HCT116 (cell line): ENCODE measurements around the gene NFIB. TPM values are rescaled to one million over a fixed set of nuclear protein-coding genes. Genes with fewer than 3 reads are reported as not detected.

Experiments
- CBX3 ChIP-seq: IDR thresholded peaks from 2 replicates; pipeline ENCODE4 v1.6.1; 2012; ENCODE audit warnings: low read depth
- CEBPB ChIP-seq: IDR thresholded peaks from 2 replicates; pipeline ENCODE4 v1.6.1; 2012; ENCODE audit warnings: low read depth
- ELF1 ChIP-seq: IDR thresholded peaks from 2 replicates; pipeline ENCODE4 v1.6.1; 2012; ENCODE audit warnings: low read depth, borderline replicate concordance
- EZH2 ChIP-seq: fragments of 200-600 bp; sonication (generic); IDR thresholded peaks from 2 replicates; pipeline ENCODE4 v1.6.1; 2017; ENCODE audit warnings: antibody characterized with exemption, mixed run types
- EZH2phosphoT487 ChIP-seq: fragments of 200-600 bp; IDR thresholded peaks from 2 replicates; pipeline ENCODE4 v1.6.1; 2018; ENCODE audit warnings: antibody characterized with exemption, borderline replicate concordance
- FOSL1 ChIP-seq: IDR thresholded peaks from 2 replicates; pipeline ENCODE4 v1.6.1; 2012; ENCODE audit warnings: low read depth
- JUND ChIP-seq: IDR thresholded peaks from 2 replicates; pipeline ENCODE4 v1.6.1; 2012
- POLR2A ChIP-seq: IDR thresholded peaks from 2 replicates; pipeline ENCODE4 v1.7.0; 2011; ENCODE audit warnings: borderline replicate concordance; ENCODE audit not compliant: insufficient read depth, insufficient read length; ENCODE audit errors: extremely low read depth
- RAD21 ChIP-seq: IDR thresholded peaks from 2 replicates; pipeline ENCODE4 v1.6.1; 2012; ENCODE audit warnings: low read depth, mild to moderate bottlenecking
- SRF ChIP-seq: IDR thresholded peaks from 2 replicates; pipeline ENCODE4 v1.6.1; 2012; ENCODE audit warnings: low read depth
- YY1 ChIP-seq: IDR thresholded peaks from 2 replicates; pipeline ENCODE4 v1.6.1; 2011; ENCODE audit warnings: low read length, low read depth, moderate library complexity, mild to moderate bottlenecking; ENCODE audit not compliant: insufficient replicate concordance; ENCODE audit errors: extremely low read depth
- total RNA-seq: library from RNA; stranded (reverse); gene quantifications from one replicate; pipeline ENCODE4 v1.2.1, GENCODE V29; 2021; ENCODE audit not compliant: unreplicated experiment
- TF ChIP-seq, protein P1 (sequence below), 3 experiments: fragments of 200-600 bp in 1 of 3; sonication (generic) in 1 of 3; IDR thresholded peaks in 2 of 3; conservative IDR thresholded peaks in 1 of 3; 2 replicates each; pipeline ENCODE4 v1.5.1; 2012 to 2017; ENCODE audit warnings: low read depth in 2 of 3, low read length in 2 of 3, antibody characterized with exemption in 1 of 3, borderline replicate concordance in 1 of 3, control low read depth in 1 of 3, mild to moderate bottlenecking in 1 of 3, mixed read lengths in 1 of 3, mixed run types in 1 of 3, moderate library complexity in 1 of 3; ENCODE audit not compliant: insufficient read depth in 1 of 3
- TF ChIP-seq, protein P2 (sequence below): IDR thresholded peaks from 2 replicates; pipeline ENCODE4 v1.6.1; 2012
- TF ChIP-seq, protein P3 (sequence below): IDR thresholded peaks from 2 replicates; pipeline ENCODE4 v1.6.1; 2011; ENCODE audit warnings: mild to moderate bottlenecking, low read length, moderate library complexity; ENCODE audit not compliant: insufficient replicate concordance; ENCODE audit errors: extremely low read depth
- TF ChIP-seq, protein P4 (sequence below): IDR thresholded peaks from 2 replicates; pipeline ENCODE4 v1.6.1; 2012

Gene NFIB
- total RNA-seq, 1 experiment from 2014 or later: 6.6 TPM

DNA sequence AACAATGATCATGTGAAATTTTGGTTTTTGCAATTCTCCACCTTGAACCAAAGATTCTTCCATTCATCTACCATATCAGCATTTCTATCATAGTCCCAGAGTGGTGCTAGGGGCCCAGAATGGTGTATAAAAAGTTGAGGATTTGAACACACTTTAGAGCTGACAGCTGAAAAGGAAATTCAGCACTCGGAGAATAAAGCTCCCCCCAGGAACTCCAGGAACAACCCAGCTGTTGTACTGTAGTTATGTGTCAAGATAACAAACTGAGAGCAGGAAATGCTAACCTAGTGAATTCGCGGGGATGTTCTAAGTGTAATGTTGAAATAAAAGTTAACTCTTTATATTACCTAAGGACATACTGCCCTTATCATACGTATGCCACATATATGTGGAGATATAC, 216.7 kb downstream of the NFIB start (continued):
- TF ChIP-seq, protein P1, sequence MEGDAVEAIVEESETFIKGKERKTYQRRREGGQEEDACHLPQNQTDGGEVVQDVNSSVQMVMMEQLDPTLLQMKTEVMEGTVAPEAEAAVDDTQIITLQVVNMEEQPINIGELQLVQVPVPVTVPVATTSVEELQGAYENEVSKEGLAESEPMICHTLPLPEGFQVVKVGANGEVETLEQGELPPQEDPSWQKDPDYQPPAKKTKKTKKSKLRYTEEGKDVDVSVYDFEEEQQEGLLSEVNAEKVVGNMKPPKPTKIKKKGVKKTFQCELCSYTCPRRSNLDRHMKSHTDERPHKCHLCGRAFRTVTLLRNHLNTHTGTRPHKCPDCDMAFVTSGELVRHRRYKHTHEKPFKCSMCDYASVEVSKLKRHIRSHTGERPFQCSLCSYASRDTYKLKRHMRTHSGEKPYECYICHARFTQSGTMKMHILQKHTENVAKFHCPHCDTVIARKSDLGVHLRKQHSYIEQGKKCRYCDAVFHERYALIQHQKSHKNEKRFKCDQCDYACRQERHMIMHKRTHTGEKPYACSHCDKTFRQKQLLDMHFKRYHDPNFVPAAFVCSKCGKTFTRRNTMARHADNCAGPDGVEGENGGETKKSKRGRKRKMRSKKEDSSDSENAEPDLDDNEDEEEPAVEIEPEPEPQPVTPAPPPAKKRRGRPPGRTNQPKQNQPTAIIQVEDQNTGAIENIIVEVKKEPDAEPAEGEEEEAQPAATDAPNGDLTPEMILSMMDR (IDR thresholded peaks at IDR 0.05 in 2 of 3, conservative IDR thresholded peaks at IDR 0.05 in 1 of 3; ENCODE audit: borderline replicate concordance in 1 of 3, insufficient read depth in 1 of 3, low read depth in 2 of 3, low read length in 2 of 3): no peak
- TF ChIP-seq EZH2phosphoT487: no peak
- TF ChIP-seq, protein P2, sequence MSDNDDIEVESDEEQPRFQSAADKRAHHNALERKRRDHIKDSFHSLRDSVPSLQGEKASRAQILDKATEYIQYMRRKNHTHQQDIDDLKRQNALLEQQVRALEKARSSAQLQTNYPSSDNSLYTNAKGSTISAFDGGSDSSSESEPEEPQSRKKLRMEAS: no peak
- no peak for TF ChIP-seq CBX3
- no peak for TF ChIP-seq SRF
- TF ChIP-seq ELF1: no peak
- TF ChIP-seq EZH2: no peak
- TF ChIP-seq FOSL1: no peak
- no peak for TF ChIP-seq YY1
- TF ChIP-seq CEBPB: no peak
- TF ChIP-seq JUND: no peak
- no peak for TF ChIP-seq RAD21
- TF ChIP-seq, protein P3, sequence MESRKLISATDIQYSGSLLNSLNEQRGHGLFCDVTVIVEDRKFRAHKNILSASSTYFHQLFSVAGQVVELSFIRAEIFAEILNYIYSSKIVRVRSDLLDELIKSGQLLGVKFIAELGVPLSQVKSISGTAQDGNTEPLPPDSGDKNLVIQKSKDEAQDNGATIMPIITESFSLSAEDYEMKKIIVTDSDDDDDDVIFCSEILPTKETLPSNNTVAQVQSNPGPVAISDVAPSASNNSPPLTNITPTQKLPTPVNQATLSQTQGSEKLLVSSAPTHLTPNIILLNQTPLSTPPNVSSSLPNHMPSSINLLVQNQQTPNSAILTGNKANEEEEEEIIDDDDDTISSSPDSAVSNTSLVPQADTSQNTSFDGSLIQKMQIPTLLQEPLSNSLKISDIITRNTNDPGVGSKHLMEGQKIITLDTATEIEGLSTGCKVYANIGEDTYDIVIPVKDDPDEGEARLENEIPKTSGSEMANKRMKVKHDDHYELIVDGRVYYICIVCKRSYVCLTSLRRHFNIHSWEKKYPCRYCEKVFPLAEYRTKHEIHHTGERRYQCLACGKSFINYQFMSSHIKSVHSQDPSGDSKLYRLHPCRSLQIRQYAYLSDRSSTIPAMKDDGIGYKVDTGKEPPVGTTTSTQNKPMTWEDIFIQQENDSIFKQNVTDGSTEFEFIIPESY: no peak
- TF ChIP-seq POLR2A: no peak
- TF ChIP-seq, protein P4, sequence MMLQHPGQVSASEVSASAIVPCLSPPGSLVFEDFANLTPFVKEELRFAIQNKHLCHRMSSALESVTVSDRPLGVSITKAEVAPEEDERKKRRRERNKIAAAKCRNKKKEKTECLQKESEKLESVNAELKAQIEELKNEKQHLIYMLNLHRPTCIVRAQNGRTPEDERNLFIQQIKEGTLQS: no peak
- TF ChIP-seq, all 23 proteins: peak for 0
